TTC549 (cell line): ENCODE measurements around the gene SV2B.

Source experiments
- FAIRE-seq: peaks from 2 replicates; lab custom pipeline; 2012; peaks lifted over from hg19 to GRCh38; lab: Jason Lieb, UNC

SV2B gene

GRCh38 chr15:91235376-91235775 lies 135.3 kb downstream of the SV2B start:
- no peak for FAIRE-seq

GRCh38 chr15:91237445-91237844 lies 137.4 kb downstream of the SV2B start:
- no peak for FAIRE-seq

- no peak for FAIRE-seq
These were observed 138.8 kb downstream of the SV2B start for GRCh38 chr15:91238644-91239425.

- FAIRE-seq, result no peak
These were observed 143.8 kb downstream of the SV2B start for GRCh38 chr15:91243826-91244225.

- FAIRE-seq, result no peak
These were observed 144.9 kb downstream of the SV2B start for GRCh38 chr15:91244919-91245318.

- no peak for FAIRE-seq
These were observed 146.9 kb downstream of the SV2B start for GRCh38 chr15:91246998-91247397.

- FAIRE-seq, result no peak
These were observed 149.5 kb downstream of the SV2B start for GRCh38 chr15:91249591-91249990.

GRCh38 chr15:91252322-91252721 lies 152.3 kb downstream of the SV2B start:
- FAIRE-seq, result no peak

- no peak for FAIRE-seq
These were observed 152.7 kb downstream of the SV2B start for GRCh38 chr15:91252756-91253155.

GRCh38 chr15:91253605-91254004 lies 153.5 kb downstream of the SV2B start:
- no peak for FAIRE-seq

GRCh38 chr15:91254766-91255165 lies 154.7 kb downstream of the SV2B start:
- no peak for FAIRE-seq

GRCh38 chr15:91255670-91256192 lies 155.7 kb downstream of the SV2B start:
- FAIRE-seq, result no peak

GRCh38 chr15:91257746-91258414 lies 157.8 kb downstream of the SV2B start:
- no peak for FAIRE-seq

GRCh38 chr15:91258415-91258759 lies 158.3 kb downstream of the SV2B start:
- FAIRE-seq, result no peak

GRCh38 chr15:91259077-91259476 lies 159.0 kb downstream of the SV2B start:
- no peak for FAIRE-seq

GRCh38 chr15:91261345-91261744 lies 161.3 kb downstream of the SV2B start:
- FAIRE-seq, result no peak

GRCh38 chr15:91263632-91264531 lies 163.8 kb downstream of the SV2B start:
- no peak for FAIRE-seq

GRCh38 chr15:91264651-91265351 lies 164.7 kb downstream of the SV2B start:
- FAIRE-seq, result no peak

- FAIRE-seq, result no peak
These were observed 165.4 kb downstream of the SV2B start for GRCh38 chr15:91265416-91265940.

GRCh38 chr15:91268510-91268909 lies 168.5 kb downstream of the SV2B start:
- FAIRE-seq, result no peak

- FAIRE-seq, result no peak
These were observed 170.7 kb downstream of the SV2B start for GRCh38 chr15:91270747-91271146.
